ENCODE measurements around the gene FNDC8. TPM values are rescaled to one million over a fixed set of nuclear protein-coding genes. Genes with fewer than 3 reads are reported as not detected.
A peak's percentile ranks its signal among the peaks of the same experiment; 100 is the strongest.

FNDC8 gene
- not detected for total RNA-seq
- total RNA-seq, result 0 reads per million in 2 donors

- Mint-ChIP-seq H3K27me3 (no peaks in the 10 kb centered on the region), H3K4me1 (peaks cover 19% of the 10 kb centered on the region), H3K36me3 (ENCODE audit: low read depth) (no peaks in the 10 kb centered on the region), H3K27ac (no peak within 1 kb of the TSS), H3K4me3 (peak within 1 kb of the TSS; percentile 9)
- H3K9me3 ChIP-seq (ENCODE audit: control insufficient read depth, low read length, poor library complexity, severe bottlenecking), result no peaks in the 10 kb centered on the region
- no peak for DNase-seq
- no peak for ATAC-seq
These were observed at the start of gene FNDC8 for GRCh38 chr17:35121315-35121714. FNDC8 (plus strand) TSS chr17:35121615; CDS start chr17:35121694, 79 bp downstream.

GRCh38 chr17:35073183-35073790 is 48.1 kb upstream of the FNDC8 start:
- peak; percentile 78 for ATAC-seq
- Mint-ChIP-seq H3K4me3 (peak overlapping the region; percentile 53), H3K27me3 (no peaks in the 10 kb centered on the region), H3K27ac (peak overlapping the region; percentile 84), H3K4me1 (peaks cover 53% of the 10 kb centered on the region), H3K36me3 (ENCODE audit: low read depth) (peaks cover 3% of the 10 kb centered on the region)
- H3K9me3 ChIP-seq (ENCODE audit: control insufficient read depth, low read length, poor library complexity, severe bottlenecking), result no peaks in the 10 kb centered on the region
- no peak for DNase-seq

GRCh38 chr17:35073991-35074627 is 47.3 kb upstream of the FNDC8 start:
- no peak for DNase-seq
- Mint-ChIP-seq H3K27me3 (no peaks in the 10 kb centered on the region), H3K4me3 (peak overlapping the region; percentile 53), H3K4me1 (peaks cover 48% of the 10 kb centered on the region), H3K36me3 (ENCODE audit: low read depth) (peaks cover 2% of the 10 kb centered on the region), H3K27ac (peak overlapping the region; percentile 84)
- no peaks in the 10 kb centered on the region for H3K9me3 ChIP-seq (ENCODE audit: control insufficient read depth, low read length, poor library complexity, severe bottlenecking)
- ATAC-seq, result peak; percentile 59

GRCh38 chr17:35074711-35075707 is 46.4 kb upstream of the FNDC8 start:
- Mint-ChIP-seq H3K27ac (peak overlapping the region; percentile 84), H3K36me3 (ENCODE audit: low read depth) (no peaks in the 10 kb centered on the region), H3K4me3 (peak overlapping the region; percentile 50), H3K4me1 (peaks cover 46% of the 10 kb centered on the region), H3K27me3 (no peaks in the 10 kb centered on the region)
- no peaks in the 10 kb centered on the region for H3K9me3 ChIP-seq (ENCODE audit: control insufficient read depth, low read length, poor library complexity, severe bottlenecking)
- ATAC-seq (no peak), DNase-seq (no peak)

GRCh38 chr17:35076874-35077273 is 44.5 kb upstream of the FNDC8 start:
- H3K4me1 Mint-ChIP-seq, result peaks cover 53% of the 10 kb centered on the region
- H3K4me3 Mint-ChIP-seq, result no peak overlapping the region
- no peaks in the 10 kb centered on the region for H3K9me3 ChIP-seq (ENCODE audit: control insufficient read depth, low read length, poor library complexity, severe bottlenecking)
- no peaks in the 10 kb centered on the region for H3K36me3 Mint-ChIP-seq (ENCODE audit: low read depth)
- H3K27ac Mint-ChIP-seq, result no peak overlapping the region
- ATAC-seq, result no peak
- DNase-seq, result no peak
- no peaks in the 10 kb centered on the region for H3K27me3 Mint-ChIP-seq

GRCh38 chr17:35079547-35080423 is 41.6 kb upstream of the FNDC8 start:
- no peak for DNase-seq
- peak overlapping the region; percentile 15 for H3K4me3 Mint-ChIP-seq
- no peaks in the 10 kb centered on the region for H3K27me3 Mint-ChIP-seq
- H3K9me3 ChIP-seq (ENCODE audit: control insufficient read depth, low read length, poor library complexity, severe bottlenecking), result no peaks in the 10 kb centered on the region
- no peak for ATAC-seq
- peaks cover 48% of the 10 kb centered on the region for H3K4me1 Mint-ChIP-seq
- peak overlapping the region; percentile 93 for H3K27ac Mint-ChIP-seq
- H3K36me3 Mint-ChIP-seq (ENCODE audit: low read depth), result no peaks in the 10 kb centered on the region

- Mint-ChIP-seq H3K4me3 (peak overlapping the region; percentile 15), H3K4me1 (peaks cover 45% of the 10 kb centered on the region), H3K36me3 (ENCODE audit: low read depth) (no peaks in the 10 kb centered on the region), H3K27ac (peak overlapping the region; percentile 93), H3K27me3 (no peaks in the 10 kb centered on the region)
- no peaks in the 10 kb centered on the region for H3K9me3 ChIP-seq (ENCODE audit: control insufficient read depth, low read length, poor library complexity, severe bottlenecking)
- ATAC-seq, result peak; percentile 44
- no peak for DNase-seq
These were observed 40.9 kb upstream of the FNDC8 start for GRCh38 chr17:35080536-35080935.

- ATAC-seq (no peak), DNase-seq (no peak)
- no peaks in the 10 kb centered on the region for H3K27me3 Mint-ChIP-seq
- no peaks in the 10 kb centered on the region for H3K36me3 Mint-ChIP-seq (ENCODE audit: low read depth)
- H3K9me3 ChIP-seq (ENCODE audit: control insufficient read depth, low read length, poor library complexity, severe bottlenecking), result no peaks in the 10 kb centered on the region
- peaks cover 52% of the 10 kb centered on the region for H3K4me1 Mint-ChIP-seq
- no peak overlapping the region for H3K4me3 Mint-ChIP-seq
- peak overlapping the region; percentile 93 for H3K27ac Mint-ChIP-seq
These were observed 39.8 kb upstream of the FNDC8 start for GRCh38 chr17:35081638-35082037.

- DNase-seq (no peak), ATAC-seq (peak; percentile 71)
- Mint-ChIP-seq H3K36me3 (ENCODE audit: low read depth) (no peaks in the 10 kb centered on the region), H3K27ac (peak overlapping the region; percentile 93), H3K4me1 (peaks cover 57% of the 10 kb centered on the region), H3K4me3 (peak overlapping the region; percentile 80), H3K27me3 (no peaks in the 10 kb centered on the region)
- no peaks in the 10 kb centered on the region for H3K9me3 ChIP-seq (ENCODE audit: control insufficient read depth, low read length, poor library complexity, severe bottlenecking)
These were observed 39.2 kb upstream of the FNDC8 start for GRCh38 chr17:35082073-35082657.

- Mint-ChIP-seq H3K27me3 (no peaks in the 10 kb centered on the region), H3K4me3 (peak overlapping the region; percentile 9), H3K4me1 (peaks cover 60% of the 10 kb centered on the region), H3K27ac (peak overlapping the region; percentile 93), H3K36me3 (ENCODE audit: low read depth) (no peaks in the 10 kb centered on the region)
- no peaks in the 10 kb centered on the region for H3K9me3 ChIP-seq (ENCODE audit: control insufficient read depth, low read length, poor library complexity, severe bottlenecking)
- DNase-seq, result no peak
- no peak for ATAC-seq
These were observed 38.3 kb upstream of the FNDC8 start for GRCh38 chr17:35083071-35083470.

GRCh38 chr17:35084987-35085386 is 36.4 kb upstream of the FNDC8 start:
- H3K9me3 ChIP-seq (ENCODE audit: control insufficient read depth, low read length, poor library complexity, severe bottlenecking), result no peaks in the 10 kb centered on the region
- no peaks in the 10 kb centered on the region for H3K27me3 Mint-ChIP-seq
- H3K36me3 Mint-ChIP-seq (ENCODE audit: low read depth), result no peaks in the 10 kb centered on the region
- H3K27ac Mint-ChIP-seq, result peak overlapping the region; percentile 98
- DNase-seq, result no peak
- H3K4me3 Mint-ChIP-seq, result no peak overlapping the region
- no peak for ATAC-seq
- H3K4me1 Mint-ChIP-seq, result peaks cover 57% of the 10 kb centered on the region

- Mint-ChIP-seq H3K27ac (peak overlapping the region; percentile 98), H3K4me1 (peaks cover 47% of the 10 kb centered on the region), H3K27me3 (no peaks in the 10 kb centered on the region), H3K36me3 (ENCODE audit: low read depth) (no peaks in the 10 kb centered on the region), H3K4me3 (peak overlapping the region; percentile 95)
- no peak for DNase-seq
- no peaks in the 10 kb centered on the region for H3K9me3 ChIP-seq (ENCODE audit: control insufficient read depth, low read length, poor library complexity, severe bottlenecking)
- ATAC-seq, result no peak
These were observed 35.3 kb upstream of the FNDC8 start for GRCh38 chr17:35086164-35086563.
